ENCODE data around the gene MNX1. TPM values are rescaled to one million over a fixed set of nuclear protein-coding genes. Genes with fewer than 3 reads are reported as not detected.

The MNX1 gene
- total and polyA plus RNA-seq, 4 donors, result 0.38 TPM; not detected in 3

DNA sequence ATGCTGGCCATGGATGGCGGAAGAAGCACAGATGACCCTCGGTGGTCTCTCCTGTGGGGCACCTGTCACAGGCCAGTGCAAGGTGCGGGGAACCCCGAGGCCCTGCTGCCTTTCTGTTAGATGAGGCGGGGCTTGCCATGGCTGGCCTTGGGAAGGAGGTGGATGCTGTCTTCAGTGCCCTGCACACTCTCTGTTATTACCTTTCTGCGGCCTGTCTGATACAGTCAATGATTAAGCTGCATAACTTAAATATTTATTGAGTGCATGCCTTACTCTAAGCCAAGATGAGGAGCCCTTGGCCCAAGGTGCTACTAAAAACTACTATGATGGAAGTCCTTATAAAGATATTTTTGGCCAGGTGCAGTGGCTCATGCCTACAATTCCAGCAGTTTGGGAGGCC is 36.7 kb upstream of the MNX1 start:
- intact Hi-C loops (cut with DNase I), result no loop called here
- no peak for ATAC-seq (ENCODE audit: low FRiP score)
- no peaks in the 10 kb centered on the region for H3K27me3 ChIP-seq (ENCODE audit: control insufficient read depth in 1 of 2, insufficient read depth in 2 of 2, low read length in 1 of 2)
- 80 to 84% methylated on average over 6 of the region's 6 CpGs for WGBS, 2 donors
- no peak for DNase-seq
- no peaks in the 10 kb centered on the region for H3K36me3 ChIP-seq (ENCODE audit: control insufficient read depth in 1 of 2, insufficient read depth in 2 of 2, low read length in 1 of 2)
- H3K4me3 ChIP-seq (ENCODE audit: low read length in 2 of 2), result no peak overlapping the region
- no peak overlapping the region for H3K27ac ChIP-seq (ENCODE audit: low read depth in 1 of 2, low read length in 2 of 2)
- no peaks in the 10 kb centered on the region for H3K9me3 ChIP-seq (ENCODE audit: control insufficient read depth, low read length)
- no peaks in the 10 kb centered on the region for H3K4me1 ChIP-seq (ENCODE audit: control insufficient read depth in 1 of 2, insufficient read depth in 2 of 2, low read length in 2 of 2)

DNA sequence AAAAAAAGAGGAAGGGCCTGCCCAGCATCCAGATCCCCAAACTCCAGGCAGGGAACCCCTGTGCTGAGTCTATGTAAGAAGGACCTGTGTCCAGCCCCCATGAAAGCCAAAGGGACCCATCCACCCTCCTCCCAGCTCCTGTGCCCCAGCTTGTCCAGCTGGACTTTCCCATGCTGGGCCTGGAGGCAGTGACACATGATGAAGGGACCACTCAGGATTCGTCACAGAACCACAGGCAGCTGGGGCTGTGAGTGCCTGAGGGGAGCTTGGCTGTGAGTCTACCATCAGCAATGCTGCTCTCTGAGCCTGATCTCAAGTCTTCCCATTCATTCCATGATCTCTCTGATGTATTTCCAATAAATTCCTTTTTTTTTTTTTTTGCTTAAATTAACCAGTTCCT is 36.2 kb upstream of the MNX1 start:
- 73 to 85% methylated on average over 1 of the region's 1 CpG for whole genome bisulfite sequencing, 2 donors
- no peak overlapping the region for H3K27ac ChIP-seq (ENCODE audit: low read depth in 1 of 2, low read length in 2 of 2)
- no peaks in the 10 kb centered on the region for H3K27me3 ChIP-seq (ENCODE audit: control insufficient read depth in 1 of 2, insufficient read depth in 2 of 2, low read length in 1 of 2)
- no peak for DNase-seq
- no peak for ATAC-seq (ENCODE audit: low FRiP score)
- intact Hi-C loops (cut with DNase I), result no loop called here
- no peak overlapping the region for H3K4me3 ChIP-seq (ENCODE audit: low read length in 2 of 2)
- no peaks in the 10 kb centered on the region for H3K36me3 ChIP-seq (ENCODE audit: control insufficient read depth in 1 of 2, insufficient read depth in 2 of 2, low read length in 1 of 2)
- H3K4me1 ChIP-seq (ENCODE audit: control insufficient read depth in 1 of 2, insufficient read depth in 2 of 2, low read length in 2 of 2), result no peaks in the 10 kb centered on the region
- H3K9me3 ChIP-seq (ENCODE audit: control insufficient read depth, low read length), result no peaks in the 10 kb centered on the region

- 71% methylated on average over 30 of the region's 30 CpGs for WGBS, 2 donors
- H3K27ac ChIP-seq (ENCODE audit: low read depth in 1 of 2, low read length in 2 of 2), result no peak overlapping the region
- DNase-seq, result no peak
- ATAC-seq (ENCODE audit: low FRiP score), result no peak
- H3K27me3 ChIP-seq (ENCODE audit: control insufficient read depth in 1 of 2, insufficient read depth in 2 of 2, low read length in 1 of 2), result no peaks in the 10 kb centered on the region
- no peaks in the 10 kb centered on the region for H3K36me3 ChIP-seq (ENCODE audit: control insufficient read depth in 1 of 2, insufficient read depth in 2 of 2, low read length in 1 of 2)
- no peaks in the 10 kb centered on the region for H3K9me3 ChIP-seq (ENCODE audit: control insufficient read depth, low read length)
- H3K4me1 ChIP-seq (ENCODE audit: control insufficient read depth in 1 of 2, insufficient read depth in 2 of 2, low read length in 2 of 2), result no peaks in the 10 kb centered on the region
- H3K4me3 ChIP-seq (ENCODE audit: low read length in 2 of 2), result no peak overlapping the region
- intact Hi-C loops (cut with DNase I), result no loop called here
These were observed 34.6 kb upstream of the MNX1 start for GRCh38 chr7:157044943-157045660.

DNA sequence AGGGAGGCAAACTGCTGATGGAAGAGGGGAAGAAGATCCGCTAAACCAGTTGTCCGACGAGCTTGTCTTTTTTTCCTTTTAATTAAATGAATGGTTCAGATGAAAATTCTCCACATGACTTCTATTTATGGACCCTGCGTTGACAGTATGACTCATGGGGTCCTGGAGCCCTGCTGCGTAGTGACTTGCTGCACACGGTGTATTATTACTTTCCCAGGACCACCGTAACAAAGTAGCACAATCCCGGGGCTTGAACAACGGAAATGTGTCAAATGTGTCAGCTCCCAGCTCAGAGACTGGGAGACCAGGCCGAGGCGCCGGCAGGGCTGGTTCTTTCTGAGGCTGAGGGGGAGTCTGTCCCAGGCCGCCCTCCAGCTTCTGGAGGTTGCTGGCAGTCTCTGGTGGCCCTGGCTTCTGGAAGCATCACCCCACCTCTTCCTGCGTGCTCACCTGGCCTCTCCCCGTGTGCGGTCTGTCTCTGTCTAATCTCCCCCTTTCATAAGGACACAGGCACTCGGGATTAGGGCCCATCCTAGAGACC is 33.8 kb upstream of the MNX1 start:
- Histone ChIP-seq H3K9me3 (ENCODE audit: control insufficient read depth, low read length) (no peaks in the 10 kb centered on the region), H3K36me3 (ENCODE audit: control insufficient read depth in 1 of 2, insufficient read depth in 2 of 2, low read length in 1 of 2) (no peaks in the 10 kb centered on the region), H3K27ac (ENCODE audit: low read depth in 1 of 2, low read length in 2 of 2) (no peak overlapping the region), H3K4me1 (ENCODE audit: control insufficient read depth in 1 of 2, insufficient read depth in 2 of 2, low read length in 2 of 2) (no peaks in the 10 kb centered on the region), H3K27me3 (ENCODE audit: control insufficient read depth in 1 of 2, insufficient read depth in 2 of 2, low read length in 1 of 2) (no peaks in the 10 kb centered on the region), H3K4me3 (ENCODE audit: low read length in 2 of 2) (no peak overlapping the region)
- DNase-seq, result no peak
- no peak for ATAC-seq (ENCODE audit: low FRiP score)
- WGBS, 2 donors, result 42 to 54% methylated on average over 16 to 17 of the region's 17 CpGs
- intact Hi-C loops (cut with DNase I), result no loop called here

DNA sequence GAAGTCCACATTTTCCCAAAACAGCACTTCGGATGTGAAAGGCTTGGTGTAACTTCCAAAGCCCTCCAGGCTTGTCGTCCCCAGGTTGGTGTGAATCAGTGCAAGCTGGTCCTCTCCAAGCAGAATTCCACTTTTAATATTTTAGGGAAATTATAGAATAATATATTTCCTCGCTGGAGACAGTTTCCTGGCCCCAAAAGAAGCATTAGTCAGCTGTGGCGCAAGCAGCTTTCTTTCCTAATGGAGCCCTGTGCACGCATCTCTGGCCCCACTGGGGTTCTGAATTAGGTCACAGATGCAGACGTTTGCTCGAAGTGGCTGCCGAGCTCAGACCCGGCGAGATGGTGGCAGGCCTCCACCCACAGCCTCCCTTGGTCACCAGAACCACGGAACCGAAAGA is 33.3 kb upstream of the MNX1 start:
- ATAC-seq (ENCODE audit: low FRiP score) (no peak), DNase-seq (no peak)
- WGBS, 2 donors, result 11 to 26% methylated on average over 12 of the region's 12 CpGs
- Histone ChIP-seq H3K4me1 (ENCODE audit: control insufficient read depth in 1 of 2, insufficient read depth in 2 of 2, low read length in 2 of 2) (no peaks in the 10 kb centered on the region), H3K27me3 (ENCODE audit: control insufficient read depth in 1 of 2, insufficient read depth in 2 of 2, low read length in 1 of 2) (no peaks in the 10 kb centered on the region), H3K27ac (ENCODE audit: low read depth in 1 of 2, low read length in 2 of 2) (no peak overlapping the region), H3K4me3 (ENCODE audit: low read length in 2 of 2) (no peak overlapping the region), H3K9me3 (ENCODE audit: control insufficient read depth, low read length) (no peaks in the 10 kb centered on the region), H3K36me3 (ENCODE audit: control insufficient read depth in 1 of 2, insufficient read depth in 2 of 2, low read length in 1 of 2) (no peaks in the 10 kb centered on the region)
- intact Hi-C loops (cut with DNase I), result no loop called here

DNA sequence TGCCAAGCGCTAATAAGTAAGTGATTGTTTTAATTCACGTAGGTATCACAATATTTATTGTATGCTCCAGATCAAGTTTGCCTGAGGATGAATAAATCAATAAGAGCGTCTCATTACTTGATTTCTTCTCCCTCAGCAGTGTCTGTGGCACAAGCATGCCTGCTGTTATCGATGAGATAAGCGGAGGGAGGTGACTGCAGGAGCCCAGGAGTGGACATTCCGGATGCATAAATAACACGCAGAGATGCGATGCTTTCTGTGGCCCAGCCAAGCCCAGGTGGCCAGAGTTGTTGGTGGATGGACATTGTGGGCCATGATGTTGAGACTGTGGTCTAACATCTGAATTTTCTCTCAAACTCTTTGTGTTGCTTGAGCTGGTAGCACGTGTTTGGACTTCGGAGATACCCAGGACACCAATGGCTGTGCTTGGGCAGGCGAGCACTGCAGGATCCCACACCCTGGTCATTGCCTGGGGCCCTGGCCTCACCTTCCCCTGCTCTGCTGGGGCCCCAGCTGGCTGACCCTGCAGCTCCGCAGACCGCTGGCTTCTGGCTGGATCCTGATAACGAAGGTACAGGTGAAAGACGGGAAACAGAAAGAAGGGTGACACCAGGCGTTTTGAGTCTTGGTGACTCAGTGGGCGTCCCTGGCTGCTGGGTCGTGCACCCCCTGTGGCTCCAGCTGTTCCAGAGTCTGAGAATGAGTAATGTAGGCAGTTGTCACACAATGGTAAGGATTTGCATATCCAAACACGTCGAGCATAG is 31.2 kb upstream of the MNX1 start:
- Histone ChIP-seq H3K9me3 (ENCODE audit: control insufficient read depth, low read length) (no peaks in the 10 kb centered on the region), H3K4me1 (ENCODE audit: control insufficient read depth in 1 of 2, insufficient read depth in 2 of 2, low read length in 2 of 2) (no peaks in the 10 kb centered on the region), H3K27me3 (ENCODE audit: control insufficient read depth in 1 of 2, insufficient read depth in 2 of 2, low read length in 1 of 2) (no peaks in the 10 kb centered on the region), H3K36me3 (ENCODE audit: control insufficient read depth in 1 of 2, insufficient read depth in 2 of 2, low read length in 1 of 2) (no peaks in the 10 kb centered on the region), H3K4me3 (ENCODE audit: low read length in 2 of 2) (no peak overlapping the region), H3K27ac (ENCODE audit: low read depth in 1 of 2, low read length in 2 of 2) (no peak overlapping the region)
- ATAC-seq (ENCODE audit: low FRiP score), result no peak
- 81 to 83% methylated on average over 20 of the region's 20 CpGs for WGBS, 2 donors
- intact Hi-C loops (cut with DNase I), result no loop called here
- DNase-seq, result no peak

GRCh38 chr7:157041004-157041403 is 30.5 kb upstream of the MNX1 start:
- 46 to 56% methylated on average over 13 of the region's 13 CpGs for WGBS, 2 donors
- intact Hi-C loops (cut with DNase I), result no loop called here
- no peak for DNase-seq
- Histone ChIP-seq H3K4me3 (ENCODE audit: low read length in 2 of 2) (no peak overlapping the region), H3K4me1 (ENCODE audit: control insufficient read depth in 1 of 2, insufficient read depth in 2 of 2, low read length in 2 of 2) (no peaks in the 10 kb centered on the region), H3K9me3 (ENCODE audit: control insufficient read depth, low read length) (no peaks in the 10 kb centered on the region), H3K27ac (ENCODE audit: low read depth in 1 of 2, low read length in 2 of 2) (no peak overlapping the region), H3K36me3 (ENCODE audit: control insufficient read depth in 1 of 2, insufficient read depth in 2 of 2, low read length in 1 of 2) (no peaks in the 10 kb centered on the region), H3K27me3 (ENCODE audit: control insufficient read depth in 1 of 2, insufficient read depth in 2 of 2, low read length in 1 of 2) (no peaks in the 10 kb centered on the region)
- no peak for ATAC-seq (ENCODE audit: low FRiP score)

DNA sequence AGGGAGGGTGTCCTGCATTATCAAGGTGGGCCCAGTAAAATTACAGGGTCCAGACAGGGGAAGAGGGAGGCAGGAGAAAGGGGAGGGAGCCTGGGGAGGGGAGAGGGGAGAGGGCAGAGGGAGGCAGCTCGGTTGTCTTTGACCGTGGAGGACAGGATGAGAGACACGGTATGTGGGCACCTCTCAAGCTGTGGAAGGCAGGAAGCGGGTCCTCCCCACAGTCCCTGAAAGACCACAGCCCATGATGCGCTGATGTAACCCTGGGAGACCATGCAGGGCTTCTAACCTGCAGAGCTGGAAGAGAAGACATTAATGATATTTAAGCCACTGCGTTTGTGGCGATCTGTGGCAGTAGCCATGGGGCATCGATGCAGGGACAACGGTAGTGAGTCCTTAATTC is 27.2 kb upstream of the MNX1 start:
- Histone ChIP-seq H3K36me3 (ENCODE audit: control insufficient read depth in 1 of 2, insufficient read depth in 2 of 2, low read length in 1 of 2) (no peaks in the 10 kb centered on the region), H3K4me3 (ENCODE audit: low read length in 2 of 2) (no peak overlapping the region), H3K4me1 (ENCODE audit: control insufficient read depth in 1 of 2, insufficient read depth in 2 of 2, low read length in 2 of 2) (no peaks in the 10 kb centered on the region), H3K27ac (ENCODE audit: low read depth in 1 of 2, low read length in 2 of 2) (no peak overlapping the region), H3K27me3 (ENCODE audit: control insufficient read depth in 1 of 2, insufficient read depth in 2 of 2, low read length in 1 of 2) (no peaks in the 10 kb centered on the region), H3K9me3 (ENCODE audit: control insufficient read depth, low read length) (peaks cover 1% of the 10 kb centered on the region)
- ATAC-seq (ENCODE audit: low FRiP score) (no peak), DNase-seq (no peak)
- intact Hi-C loops (cut with DNase I), result no loop called here
- 78 to 80% methylated on average over 9 of the region's 9 CpGs for WGBS, 2 donors

- intact Hi-C loops (cut with DNase I), result no loop called here
- ATAC-seq (ENCODE audit: low FRiP score), result no peak
- WGBS, 2 donors, result 90 to 92% methylated on average over 4 of the region's 4 CpGs
- no peak for DNase-seq
- H3K27ac ChIP-seq (ENCODE audit: low read depth in 1 of 2, low read length in 2 of 2), result no peak overlapping the region
- H3K36me3 ChIP-seq (ENCODE audit: control insufficient read depth in 1 of 2, insufficient read depth in 2 of 2, low read length in 1 of 2), result no peaks in the 10 kb centered on the region
- no peaks in the 10 kb centered on the region for H3K27me3 ChIP-seq (ENCODE audit: control insufficient read depth in 1 of 2, insufficient read depth in 2 of 2, low read length in 1 of 2)
- H3K9me3 ChIP-seq (ENCODE audit: control insufficient read depth, low read length), result peaks cover 1% of the 10 kb centered on the region
- no peak overlapping the region for H3K4me3 ChIP-seq (ENCODE audit: low read length in 2 of 2)
- no peaks in the 10 kb centered on the region for H3K4me1 ChIP-seq (ENCODE audit: control insufficient read depth in 1 of 2, insufficient read depth in 2 of 2, low read length in 2 of 2)
These were observed 26.6 kb upstream of the MNX1 start for GRCh38 chr7:157037028-157037427.
